K562 (cell line): ENCODE data around the gene REEP3. TPM values are rescaled to one million over a fixed set of nuclear protein-coding genes. Genes with fewer than 3 reads are reported as not detected.
A peak's percentile ranks its signal among the peaks of the same experiment; 100 is the strongest.

ENCODE experiments used
- COPS2 ChIP-seq: fragments of 450-650 bp; conservative IDR thresholded peaks from 2 replicates; pipeline ENCODE4 v1.6.1; 2016; ENCODE audit warnings: mild to moderate bottlenecking, moderate library complexity
- DIDO1 ChIP-seq: fragments of 450-650 bp; IDR thresholded peaks from 2 replicates; pipeline ENCODE4 v1.6.1; 2016; ENCODE audit warnings: low read depth, missing biosample characterization, missing genetic modification characterization
- FOXA3 ChIP-seq, 2 experiments: fragments of 450-650 bp in 1 of 2; sonication (generic) in 1 of 2; formaldehyde crosslinking; IDR thresholded peaks in 1 of 2; conservative IDR thresholded peaks in 1 of 2; 2 replicates each; pipeline versions ENCODE4 v1.4.0 to v1.8.0; 2020 to 2022; ENCODE audit warnings: mild to moderate bottlenecking in 2 of 2, missing genetic modification reagents in 1 of 2
- HDAC2 ChIP-seq: fragments of 450-650 bp; IDR thresholded peaks from 2 replicates; pipeline ENCODE4 v1.6.1; 2016; ENCODE audit warnings: mild to moderate bottlenecking
- HNRNPK ChIP-seq: fragments of 200-400 bp; formaldehyde crosslinking; IDR thresholded peaks from one replicate; pipeline ENCODE4 v1.6.1; 2018; ENCODE audit warnings: mild to moderate bottlenecking, low read depth, low read length; ENCODE audit not compliant: poor library complexity, severe bottlenecking
- L3MBTL2 ChIP-seq: fragments of 450-650 bp; IDR thresholded peaks from 2 replicates; pipeline ENCODE4 v1.6.1; 2016; ENCODE audit warnings: mild to moderate bottlenecking, moderate library complexity
- MBD1 ChIP-seq: fragments of 250-450 bp; sonication (Bioruptor Pico); IDR thresholded peaks from 2 replicates; pipeline ENCODE4 v1.8.0; 2022; ENCODE audit warnings: inconsistent platforms
- SFPQ ChIP-seq: fragments of 200-400 bp; formaldehyde crosslinking; IDR thresholded peaks from 2 replicates; pipeline ENCODE4 v1.6.1; 2017; ENCODE audit warnings: mild to moderate bottlenecking, low read depth, low read length, moderate library complexity
- STAG1 ChIP-seq: sonication (generic); formaldehyde crosslinking; IDR thresholded peaks from 2 replicates; pipeline ENCODE4 v1.5.0; 2020; ENCODE audit warnings: missing genetic modification reagents, borderline replicate concordance
- ZC3H11A ChIP-seq: IDR thresholded peaks from 2 replicates; pipeline ENCODE4 v1.6.1; 2012; ENCODE audit warnings: low read depth, low read length, improper control_type of control experiment
- ZNF41 ChIP-seq: fragments of 250-450 bp; sonication (Bioruptor Pico); conservative IDR thresholded peaks from 2 replicates; pipeline ENCODE4 v1.4.0; 2020; ENCODE audit warnings: mild to moderate bottlenecking
- ZNF512 ChIP-seq: IDR thresholded peaks from 2 replicates; pipeline ENCODE4 v1.6.1; 2016; ENCODE audit warnings: missing genetic modification characterization, missing compliant biosample characterization
- polyA plus RNA-seq, 8 experiments: library from polyadenylated mRNA; depleted of rRNA in 4 of 8; stranded (reverse) in 5 of 8; unstranded in 3 of 8; fragments of >200 nt; fragmentation: Nextera tagmentation in 2 of 8; fragmentation: Illumina TruSeq in 1 of 8; extraction: Ambion mirVana in 2 of 8; extraction: Trizol in 1 of 8; gene quantifications; 2 replicates each; pipeline versions ENCODE4 v1.2.1 to v1.2.3, GENCODE V29; 2011 to 2014; ENCODE audit warnings: inconsistent platforms in 1 of 8, missing spikeins in 1 of 8
- total RNA-seq, 7 experiments: library from RNA; depleted of rRNA in 6 of 7; stranded (reverse); fragments of >200 nt in 6 of 7; fragmentation: Illumina TruSeq in 2 of 7; extraction: Trizol in 2 of 7; gene quantifications; 2 replicates each; pipeline versions ENCODE4 v1.2.1 to v1.2.3, GENCODE V29; 2011 to 2021; ENCODE audit warnings: low replicate concordance in 1 of 7
- TF ChIP-seq, protein P1 (sequence below): fragments of 250-450 bp; sonication (Bioruptor Pico); IDR thresholded peaks from 2 replicates; pipeline ENCODE4 v1.4.0; 2020
- TF ChIP-seq, protein P2 (sequence below): fragments of 250-450 bp; sonication (Bioruptor Pico); IDR thresholded peaks from 2 replicates; pipeline ENCODE4 v1.4.0; 2020; ENCODE audit warnings: mild to moderate bottlenecking, moderate library complexity

REEP3 gene
- total and polyA plus RNA-seq, 9 of the 15 experiments (the other 6 are each of a cell fraction or from before 2014, with no cell fraction given): 3.4 to 13.4 (median 9.2) TPM

GRCh38 chr10:63629363-63630084, 108.3 kb downstream of the REEP3 start (continued):
- TF ChIP-seq, protein P1, sequence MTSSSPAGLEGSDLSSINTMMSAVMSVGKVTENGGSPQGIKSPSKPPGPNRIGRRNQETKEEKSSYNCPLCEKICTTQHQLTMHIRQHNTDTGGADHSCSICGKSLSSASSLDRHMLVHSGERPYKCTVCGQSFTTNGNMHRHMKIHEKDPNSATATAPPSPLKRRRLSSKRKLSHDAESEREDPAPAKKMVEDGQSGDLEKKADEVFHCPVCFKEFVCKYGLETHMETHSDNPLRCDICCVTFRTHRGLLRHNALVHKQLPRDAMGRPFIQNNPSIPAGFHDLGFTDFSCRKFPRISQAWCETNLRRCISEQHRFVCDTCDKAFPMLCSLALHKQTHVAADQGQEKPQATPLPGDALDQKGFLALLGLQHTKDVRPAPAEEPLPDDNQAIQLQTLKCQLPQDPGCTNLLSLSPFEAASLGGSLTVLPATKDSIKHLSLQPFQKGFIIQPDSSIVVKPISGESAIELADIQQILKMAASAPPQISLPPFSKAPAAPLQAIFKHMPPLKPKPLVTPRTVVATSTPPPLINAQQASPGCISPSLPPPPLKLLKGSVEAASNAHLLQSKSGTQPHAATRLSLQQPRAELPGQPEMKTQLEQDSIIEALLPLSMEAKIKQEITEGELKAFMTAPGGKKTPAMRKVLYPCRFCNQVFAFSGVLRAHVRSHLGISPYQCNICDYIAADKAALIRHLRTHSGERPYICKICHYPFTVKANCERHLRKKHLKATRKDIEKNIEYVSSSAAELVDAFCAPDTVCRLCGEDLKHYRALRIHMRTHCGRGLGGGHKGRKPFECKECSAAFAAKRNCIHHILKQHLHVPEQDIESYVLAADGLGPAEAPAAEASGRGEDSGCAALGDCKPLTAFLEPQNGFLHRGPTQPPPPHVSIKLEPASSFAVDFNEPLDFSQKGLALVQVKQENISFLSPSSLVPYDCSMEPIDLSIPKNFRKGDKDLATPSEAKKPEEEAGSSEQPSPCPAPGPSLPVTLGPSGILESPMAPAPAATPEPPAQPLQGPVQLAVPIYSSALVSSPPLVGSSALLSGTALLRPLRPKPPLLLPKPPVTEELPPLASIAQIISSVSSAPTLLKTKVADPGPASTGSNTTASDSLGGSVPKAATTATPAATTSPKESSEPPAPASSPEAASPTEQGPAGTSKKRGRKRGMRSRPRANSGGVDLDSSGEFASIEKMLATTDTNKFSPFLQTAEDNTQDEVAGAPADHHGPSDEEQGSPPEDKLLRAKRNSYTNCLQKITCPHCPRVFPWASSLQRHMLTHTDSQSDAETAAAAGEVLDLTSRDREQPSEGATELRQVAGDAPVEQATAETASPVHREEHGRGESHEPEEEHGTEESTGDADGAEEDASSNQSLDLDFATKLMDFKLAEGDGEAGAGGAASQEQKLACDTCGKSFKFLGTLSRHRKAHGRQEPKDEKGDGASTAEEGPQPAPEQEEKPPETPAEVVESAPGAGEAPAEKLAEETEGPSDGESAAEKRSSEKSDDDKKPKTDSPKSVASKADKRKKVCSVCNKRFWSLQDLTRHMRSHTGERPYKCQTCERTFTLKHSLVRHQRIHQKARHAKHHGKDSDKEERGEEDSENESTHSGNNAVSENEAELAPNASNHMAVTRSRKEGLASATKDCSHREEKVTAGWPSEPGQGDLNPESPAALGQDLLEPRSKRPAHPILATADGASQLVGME: no peak
- TF ChIP-seq FOXA3 (CRISPR knock-in tag; conservative IDR thresholded peaks at IDR 0.05 in 1 of 2, IDR thresholded peaks at IDR 0.05 in 1 of 2): no peak
- no peak for TF ChIP-seq ZNF512 (tag)
- TF ChIP-seq HDAC2: peak; percentile 82
- TF ChIP-seq, protein P2, sequence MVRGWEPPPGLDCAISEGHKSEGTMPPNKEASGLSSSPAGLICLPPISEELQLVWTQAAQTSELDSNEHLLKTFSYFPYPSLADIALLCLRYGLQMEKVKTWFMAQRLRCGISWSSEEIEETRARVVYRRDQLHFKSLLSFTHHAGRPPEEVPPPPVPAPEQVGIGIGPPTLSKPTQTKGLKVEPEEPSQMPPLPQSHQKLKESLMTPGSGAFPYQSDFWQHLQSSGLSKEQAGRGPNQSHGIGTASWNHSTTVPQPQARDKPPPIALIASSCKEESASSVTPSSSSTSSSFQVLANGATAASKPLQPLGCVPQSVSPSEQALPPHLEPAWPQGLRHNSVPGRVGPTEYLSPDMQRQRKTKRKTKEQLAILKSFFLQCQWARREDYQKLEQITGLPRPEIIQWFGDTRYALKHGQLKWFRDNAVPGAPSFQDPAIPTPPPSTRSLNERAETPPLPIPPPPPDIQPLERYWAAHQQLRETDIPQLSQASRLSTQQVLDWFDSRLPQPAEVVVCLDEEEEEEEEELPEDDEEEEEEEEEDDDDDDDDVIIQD (CRISPR knock-in tag): no peak
- TF ChIP-seq DIDO1 (tag): no peak
- no peak for TF ChIP-seq SFPQ
- no peak for TF ChIP-seq ZC3H11A
- TF ChIP-seq MBD1 (CRISPR knock-in tag): no peak
- peak; percentile 60; the same call in 1 of the 2 replicates for TF ChIP-seq STAG1
- no peak for TF ChIP-seq HNRNPK
- TF ChIP-seq L3MBTL2: peak; percentile 59; the same call in 1 of the 2 replicates
- no peak for TF ChIP-seq ZNF41 (CRISPR knock-in tag)
- no peak for TF ChIP-seq COPS2
